Nucleus accumbens (tissue), 56 donors: ENCODE measurements around the gene TGFBR3L.
"Not testable (repeated sequence)": the region's sequence is repeated elsewhere in the genome, so short reads cannot be mapped to it uniquely, and the experiment has no call there.

ENCODE experiments used
- DNase-seq, 56 donors: peaks; one replicate each; lab custom pipeline; 2025; lab: John Stamatoyannopoulos, UW

The TGFBR3L gene

DNA sequence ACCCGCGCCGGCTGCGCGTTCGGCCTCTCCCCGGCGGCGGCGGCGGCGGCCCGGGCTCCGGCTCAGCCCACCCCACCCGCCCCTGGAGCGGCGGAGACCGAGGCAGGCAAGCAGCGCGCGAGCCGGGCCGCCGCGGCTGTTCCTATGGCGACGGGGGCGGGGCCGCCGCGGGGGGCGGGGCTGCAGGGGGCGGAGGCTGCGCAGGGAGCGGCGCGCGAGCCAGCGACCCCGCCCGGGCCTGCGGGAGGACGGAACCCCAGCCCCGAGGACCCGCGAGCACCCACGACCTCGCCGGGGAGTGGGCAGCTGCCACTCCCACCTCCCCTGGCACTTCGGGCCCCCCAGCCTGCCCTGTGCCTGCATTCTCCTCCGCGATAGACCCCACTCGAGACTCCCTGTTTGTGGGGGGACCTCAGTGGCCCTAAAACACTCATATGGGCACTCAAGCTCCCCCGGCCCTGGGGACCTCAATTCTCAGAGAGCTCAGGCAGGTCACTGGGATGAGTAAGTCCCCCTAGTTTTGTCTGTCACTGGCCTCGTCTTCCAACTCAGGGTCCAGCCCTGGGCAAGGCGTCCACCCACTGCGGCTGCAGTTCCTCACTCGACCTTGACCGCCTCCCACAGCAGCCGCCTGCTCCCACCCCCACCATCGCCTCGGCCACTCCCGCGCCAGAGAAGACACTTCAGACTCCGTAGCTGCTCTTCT is 11.5 kb downstream of the TGFBR3L start, which contains the start of gene CTXN1:
TSS of gene CTXN1 (minus strand) at position 115 of the 706 bp plus-strand sequence. CDS start 597 bp downstream, outside the sequence.
- peak in 42 of 56 donors; percentile 9 to 80 (median 42) for DNase-seq

DNA sequence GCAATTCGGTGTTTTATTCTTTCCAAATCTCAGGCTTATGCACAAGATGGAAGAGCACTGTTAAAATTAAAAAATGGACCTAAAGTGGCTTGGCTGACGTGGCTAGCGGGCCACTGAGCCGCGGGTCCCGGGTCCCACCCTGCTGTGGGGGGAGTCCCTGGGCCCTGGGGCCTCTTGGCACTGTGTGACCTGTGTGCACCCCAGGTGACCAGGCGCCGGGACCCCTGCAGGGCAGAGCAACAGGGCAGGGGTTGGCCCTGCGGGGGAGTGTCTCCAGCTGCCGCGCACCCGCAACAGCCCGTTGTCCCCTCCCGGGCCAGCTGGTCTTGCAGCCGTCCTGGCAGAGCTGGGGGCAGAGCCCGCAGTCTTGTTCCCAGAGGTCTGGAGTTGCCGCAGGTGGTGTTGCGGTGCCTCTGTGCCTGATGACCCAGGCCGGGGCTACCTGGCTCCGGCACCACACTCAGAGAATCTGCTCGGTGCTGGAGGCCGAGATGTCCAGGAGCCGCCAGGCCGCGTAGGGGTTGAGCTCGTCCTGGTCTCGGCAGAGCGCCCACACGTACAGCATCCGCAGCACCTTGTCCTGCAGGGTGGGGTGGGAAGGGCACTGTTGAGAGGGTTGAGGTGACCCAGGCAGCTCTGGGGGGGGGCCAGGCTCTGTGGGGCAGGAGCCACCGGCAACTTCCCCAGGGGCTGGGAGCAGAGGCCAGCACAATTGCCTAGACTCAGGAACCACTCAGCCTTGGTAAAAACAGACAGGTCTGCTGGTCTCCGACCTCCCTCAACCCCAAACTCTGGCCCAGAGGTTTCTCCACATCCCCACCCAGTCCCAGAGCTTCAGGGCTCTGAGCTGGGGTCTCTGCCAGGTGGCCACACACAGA is 12.3 kb downstream of the TGFBR3L start:
- no peak for DNase-seq

DNA sequence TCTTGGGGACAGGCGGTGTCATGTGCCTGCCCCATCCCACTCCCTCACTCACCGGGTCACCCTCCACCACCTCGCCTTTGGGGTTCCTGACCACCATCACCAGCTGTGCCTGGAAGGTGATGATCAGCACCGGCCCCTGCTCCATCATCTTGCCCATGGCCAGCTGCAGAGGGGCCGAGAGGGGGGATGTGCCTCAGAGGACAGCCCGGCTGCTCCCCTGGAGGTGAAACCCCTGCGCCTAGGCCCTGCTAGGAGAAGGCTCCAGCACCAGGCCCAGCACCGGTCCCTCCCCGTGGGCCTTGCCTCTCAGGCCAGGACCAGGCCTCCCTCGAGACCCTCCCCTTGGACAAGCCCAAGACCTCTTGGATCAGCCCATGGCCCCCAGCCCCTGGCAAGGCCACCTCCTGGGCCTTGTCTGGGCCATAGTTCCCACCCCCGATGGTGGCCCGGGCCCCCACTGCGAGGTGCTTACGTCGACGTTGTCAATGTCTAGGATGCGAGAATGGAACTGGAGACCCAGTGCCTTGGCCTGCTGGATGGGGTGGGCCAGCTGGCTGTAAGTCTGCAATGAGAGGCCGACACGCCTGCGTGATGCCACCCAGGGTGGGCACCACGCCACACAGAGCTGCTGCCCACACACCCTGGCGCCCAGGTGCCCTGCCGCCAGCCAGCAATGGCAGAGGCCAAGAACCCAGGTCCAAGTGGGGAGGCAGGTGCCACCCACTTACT is 13.1 kb downstream of the TGFBR3L start:
- no peak for DNase-seq

DNA sequence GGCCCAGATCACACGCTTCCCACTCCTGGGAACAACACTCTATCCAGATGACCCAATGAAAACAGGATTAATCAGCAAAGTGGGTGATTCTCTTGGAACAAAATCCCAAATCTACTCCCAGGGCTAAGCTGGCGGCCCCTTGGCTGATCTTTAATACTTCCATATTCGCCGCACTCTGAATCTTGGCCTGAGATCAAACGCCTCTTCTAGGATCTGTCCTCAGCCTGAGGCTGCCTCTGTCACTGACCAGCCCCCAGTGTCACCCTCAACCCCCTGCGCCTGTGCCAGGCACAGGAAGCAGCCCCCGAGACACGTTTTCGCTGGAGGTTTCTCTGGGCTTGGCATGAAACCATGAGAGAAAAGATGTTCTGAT is 13.7 kb downstream of the TGFBR3L start:
- no peak for DNase-seq

DNA sequence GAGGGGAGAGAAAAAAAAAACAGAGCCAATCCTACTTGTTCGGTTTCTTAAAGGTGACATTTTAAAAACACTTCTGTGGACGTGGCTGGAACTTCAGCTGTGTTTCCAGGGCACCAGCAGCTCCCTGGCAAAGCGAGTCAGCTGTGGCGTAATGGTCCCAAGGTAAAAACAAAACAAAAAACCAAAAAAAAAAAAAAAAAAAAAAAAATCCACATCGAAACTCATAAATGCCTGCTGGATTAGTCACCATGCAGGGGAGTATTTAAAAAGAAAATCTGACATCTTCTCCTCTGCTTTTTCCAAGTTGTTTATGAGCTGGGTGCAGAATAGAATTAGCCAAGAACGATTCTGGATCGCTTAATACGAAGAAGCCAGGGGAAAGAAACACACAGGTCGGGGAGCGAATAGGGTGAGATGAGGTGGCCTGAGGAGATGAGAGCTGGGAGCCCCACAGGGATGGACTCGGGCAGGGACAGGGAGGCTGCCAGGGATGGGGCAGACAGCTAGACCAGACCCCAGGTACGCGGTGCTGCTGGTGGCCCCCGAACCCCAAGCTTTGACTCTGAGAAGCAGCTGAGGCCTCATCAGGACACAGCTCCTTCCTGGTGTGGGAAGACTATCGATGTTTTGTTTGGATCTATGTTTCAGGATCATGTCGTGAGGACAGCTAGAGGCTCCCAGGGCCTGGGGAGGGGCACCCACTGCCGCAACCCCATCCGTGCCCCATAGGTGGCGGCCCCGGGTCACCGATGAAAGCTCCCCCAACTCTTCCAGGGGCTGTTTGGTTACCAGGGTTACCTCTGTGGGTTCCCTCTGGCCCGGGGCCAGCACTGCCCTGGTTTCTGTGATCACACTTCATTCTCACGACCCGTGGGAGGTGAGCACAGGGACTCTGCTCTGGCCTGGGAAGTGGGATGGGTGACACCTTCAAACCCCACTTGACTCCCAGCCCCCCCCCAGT is 14.4 kb downstream of the TGFBR3L start:
- peak in 10 of 56 donors; percentile 8 to 40 (median 23) for DNase-seq

DNA sequence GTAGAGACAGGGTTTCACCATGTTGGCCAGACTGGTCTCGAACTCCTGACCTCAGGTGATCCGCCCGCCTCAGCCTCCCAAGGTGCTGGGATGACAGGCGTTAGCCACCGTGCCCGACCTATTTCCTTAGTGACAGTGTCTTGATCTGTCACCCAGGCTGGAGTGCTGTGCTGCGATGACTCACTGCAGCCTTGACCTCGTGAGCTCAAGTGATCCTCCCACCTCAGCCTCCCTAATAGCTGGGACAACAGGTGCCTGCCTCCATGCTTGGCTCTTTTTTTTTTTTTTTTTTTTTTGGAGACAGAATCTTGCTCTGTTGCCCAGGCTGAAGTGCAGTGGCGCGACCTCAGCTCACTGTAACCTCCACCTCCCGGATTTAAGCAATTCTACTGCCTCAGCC is 15.4 kb downstream of the TGFBR3L start:
- not testable (repeated sequence) for DNase-seq

DNA sequence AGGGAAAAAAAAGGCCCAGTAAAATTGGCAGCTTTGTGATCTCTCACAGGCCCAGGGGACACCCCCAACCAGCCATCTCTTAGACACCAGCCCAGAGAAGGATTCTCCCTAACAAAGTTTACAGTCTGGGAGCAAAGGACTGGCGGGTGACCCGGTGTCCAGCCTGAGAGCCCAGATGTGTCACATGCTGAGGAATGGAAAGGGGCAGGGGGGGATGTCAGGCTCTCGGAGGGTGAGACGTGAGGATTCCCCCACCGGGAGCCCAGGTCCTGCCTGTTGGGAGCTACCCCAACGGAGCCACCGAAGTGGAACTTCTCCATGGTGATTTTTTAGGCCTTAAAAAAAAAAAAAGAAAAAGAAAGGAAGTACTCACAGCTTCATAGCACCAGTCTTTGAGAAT is 16.1 kb downstream of the TGFBR3L start:
- DNase-seq = peak in 1 of 56 donors; percentile 29

DNA sequence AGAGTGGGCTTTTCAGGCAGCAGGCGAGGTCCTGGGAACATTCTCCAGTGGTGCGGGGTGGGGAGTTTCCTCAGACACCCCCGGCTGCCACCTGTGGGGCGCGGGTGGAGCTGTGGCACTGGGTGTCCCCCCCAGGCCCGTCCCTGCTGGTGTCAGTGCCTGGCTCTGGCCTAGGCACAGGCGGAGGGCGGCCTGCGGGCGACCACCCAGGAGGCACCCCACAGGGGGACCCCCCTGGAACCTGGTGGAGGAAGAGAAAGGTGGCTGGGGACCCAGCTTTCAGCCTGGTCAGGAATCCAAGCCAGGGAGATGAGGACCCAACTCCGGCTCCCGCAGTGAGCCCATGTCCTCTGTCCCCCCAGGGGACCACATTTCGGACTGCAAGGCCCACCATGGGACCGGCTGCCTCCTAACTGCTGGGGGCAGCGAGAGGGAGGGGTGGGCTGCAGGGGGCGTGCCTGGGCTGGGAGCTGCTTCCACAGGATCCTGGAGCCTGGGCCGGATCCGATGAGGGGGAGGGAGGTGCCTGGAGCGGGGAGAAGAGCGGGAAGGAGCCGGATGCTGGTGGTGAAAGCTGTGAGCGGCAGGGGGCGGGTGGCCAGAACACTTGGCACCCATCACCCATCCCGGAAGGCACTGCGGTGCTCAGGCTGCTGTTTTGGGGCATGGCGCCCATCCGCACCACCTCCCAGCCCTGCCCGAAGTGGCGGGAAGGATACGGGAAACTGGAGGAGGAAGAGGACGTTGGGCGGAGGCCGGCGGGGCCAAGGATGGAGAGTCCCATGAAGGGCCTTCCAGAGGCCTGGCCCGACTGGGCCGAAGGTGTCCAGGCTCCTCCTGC is 16.8 kb downstream of the TGFBR3L start:
- DNase-seq = peak in 6 of 56 donors; percentile 5 to 30 (median 25)

DNA sequence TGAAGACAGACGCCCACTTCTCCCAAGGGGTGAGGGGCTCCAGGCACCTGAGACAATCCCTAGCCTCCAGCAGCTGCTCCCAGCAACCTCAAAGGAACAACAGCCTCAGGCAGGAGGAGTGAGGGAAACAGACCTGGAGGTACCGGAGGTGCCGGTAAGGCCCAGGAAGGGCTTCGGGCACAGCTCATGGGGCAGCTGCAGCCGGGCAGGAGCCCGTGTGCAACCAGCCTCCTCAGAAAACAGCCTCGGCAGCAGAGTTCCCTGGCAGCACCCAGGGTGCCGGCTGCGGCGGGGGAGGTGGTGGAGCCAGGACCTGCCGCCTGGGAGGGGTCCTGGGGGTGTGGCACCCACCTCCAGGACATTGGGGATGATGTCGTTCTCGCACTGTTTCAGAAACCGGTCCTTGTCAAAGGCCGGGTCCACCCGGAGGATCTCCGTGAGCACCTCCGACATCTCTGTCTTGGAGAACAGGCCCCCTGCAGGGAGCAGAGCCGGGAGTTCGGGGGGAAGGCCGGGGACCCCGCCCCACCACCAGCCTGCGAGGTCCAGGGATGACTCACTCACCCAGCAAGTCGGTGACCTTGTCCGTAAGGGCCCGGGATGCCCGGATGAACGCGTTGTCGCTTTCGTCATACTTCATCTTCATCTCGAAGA is 17.8 kb downstream of the TGFBR3L start:
- DNase-seq = no peak

DNA sequence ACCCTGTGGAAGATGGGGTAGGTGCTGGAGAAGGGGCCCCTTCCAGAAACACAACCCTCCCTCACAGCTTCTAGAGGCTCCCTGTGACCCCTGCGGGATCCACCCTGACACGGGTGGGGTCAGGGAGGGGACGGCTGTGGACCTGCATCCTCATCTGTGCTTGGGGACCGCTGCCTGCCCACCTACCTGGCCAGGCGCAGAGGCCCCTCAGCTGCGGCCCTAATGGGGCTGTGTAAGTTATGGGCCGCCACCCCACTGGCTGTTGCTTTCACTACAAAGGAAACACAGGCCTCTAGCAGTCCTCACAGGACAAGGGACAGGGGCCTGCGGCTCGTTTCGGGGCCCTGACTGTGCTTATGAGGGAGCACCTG is 18.3 kb downstream of the TGFBR3L start:
- no peak for DNase-seq

DNA sequence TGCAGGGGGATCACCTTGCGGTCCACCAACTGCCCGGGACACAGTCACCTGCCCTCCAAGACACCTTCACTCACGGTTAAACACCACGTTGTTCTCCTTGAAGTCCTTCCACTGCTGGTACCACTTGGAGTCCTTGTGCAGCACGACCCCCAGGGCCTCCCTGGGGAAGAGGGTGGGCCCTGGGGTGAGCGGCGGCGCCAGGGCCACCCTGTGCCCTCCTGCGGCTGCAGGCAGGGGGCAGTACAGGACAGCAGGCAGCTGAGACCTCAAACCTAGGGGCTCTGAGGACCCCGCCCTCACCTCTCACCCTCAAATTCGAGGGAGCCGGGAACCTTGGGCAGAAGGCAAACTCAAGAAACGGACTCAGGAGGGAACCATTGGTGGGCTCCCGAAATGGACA is 18.8 kb downstream of the TGFBR3L start:
- no peak for DNase-seq

DNA sequence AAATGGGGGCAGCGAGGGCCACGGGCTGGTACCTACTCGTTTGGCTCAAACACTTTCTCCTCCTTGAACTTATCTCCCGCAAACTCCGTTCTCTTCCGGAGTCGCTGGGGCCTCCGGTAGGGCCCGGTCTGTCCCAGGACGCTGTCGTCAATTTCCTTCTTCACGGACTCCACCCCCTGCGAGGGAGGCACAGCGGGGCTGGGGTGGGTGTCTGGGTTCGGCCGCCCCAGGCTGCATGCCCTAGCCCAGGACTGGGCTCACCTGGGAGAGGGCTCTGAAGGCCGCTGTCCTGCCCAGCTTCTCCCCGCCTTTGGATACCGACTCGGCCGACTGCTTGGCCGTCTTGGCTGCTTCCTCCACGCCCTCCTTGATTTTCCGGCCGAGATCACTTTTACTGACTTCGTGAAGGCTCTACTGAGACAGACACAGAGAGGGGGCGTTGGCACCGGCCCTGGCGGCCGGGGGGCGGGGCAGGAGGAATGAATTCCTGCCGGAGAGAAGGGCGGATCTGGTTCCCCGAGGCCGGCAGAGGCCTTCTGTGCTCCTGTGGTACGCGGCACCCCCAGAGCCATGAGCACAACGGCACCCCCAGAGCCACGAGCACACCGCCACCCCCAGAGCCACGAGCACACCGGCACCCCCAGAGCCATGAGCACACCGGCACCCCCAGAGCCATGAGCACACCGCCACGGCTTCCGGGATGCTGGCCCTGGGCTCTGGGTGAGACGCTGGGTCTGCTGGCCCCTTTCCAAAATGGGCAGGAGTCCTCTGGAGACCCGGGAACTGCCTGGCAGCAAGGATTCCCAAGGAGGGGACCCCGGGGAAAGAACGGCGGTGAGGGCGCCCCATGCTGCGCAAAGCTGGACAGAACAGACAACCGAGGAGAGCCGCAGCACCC is 19.4 kb downstream of the TGFBR3L start:
- DNase-seq = no peak

DNA sequence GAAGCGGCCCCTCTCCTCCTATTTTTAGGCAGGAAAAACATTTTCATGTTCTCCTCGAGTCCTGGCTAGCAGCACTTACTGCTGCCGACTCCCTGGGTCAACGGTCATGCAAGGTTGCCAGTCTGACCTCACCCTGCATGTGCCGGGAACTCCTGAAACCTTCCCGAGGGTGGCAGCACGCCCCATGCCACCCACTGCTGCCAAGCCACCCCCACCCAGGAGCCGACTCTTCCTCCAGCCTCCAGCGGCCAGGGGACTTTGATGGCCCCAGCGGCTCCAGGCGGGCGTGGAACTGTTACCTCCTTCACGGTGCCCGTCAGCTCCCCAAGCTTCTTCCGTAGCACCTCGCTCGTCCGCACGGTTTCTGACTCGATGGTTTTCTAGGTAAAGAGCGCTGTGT is 20.1 kb downstream of the TGFBR3L start:
- DNase-seq = no peak

DNA sequence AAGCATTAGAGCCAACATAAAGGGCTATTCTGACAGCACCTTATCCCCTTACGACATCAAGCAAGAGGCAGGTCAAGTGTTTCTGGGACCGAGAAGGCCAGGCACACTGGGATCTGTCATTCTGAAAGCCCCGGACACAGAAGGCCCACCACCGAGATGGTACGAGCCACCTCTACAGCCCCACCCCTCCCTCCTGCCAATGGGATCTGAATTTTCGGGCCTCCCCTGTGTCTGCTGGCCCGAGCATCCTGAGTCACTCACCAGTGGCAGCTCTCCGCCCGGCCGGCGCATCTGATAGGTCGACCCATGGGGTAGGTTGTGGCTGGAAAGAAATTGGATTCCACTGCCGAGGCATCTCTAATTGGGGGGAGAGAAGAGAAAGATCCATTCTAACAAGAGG is 26.2 kb downstream of the TGFBR3L start:
- no peak for DNase-seq

DNA sequence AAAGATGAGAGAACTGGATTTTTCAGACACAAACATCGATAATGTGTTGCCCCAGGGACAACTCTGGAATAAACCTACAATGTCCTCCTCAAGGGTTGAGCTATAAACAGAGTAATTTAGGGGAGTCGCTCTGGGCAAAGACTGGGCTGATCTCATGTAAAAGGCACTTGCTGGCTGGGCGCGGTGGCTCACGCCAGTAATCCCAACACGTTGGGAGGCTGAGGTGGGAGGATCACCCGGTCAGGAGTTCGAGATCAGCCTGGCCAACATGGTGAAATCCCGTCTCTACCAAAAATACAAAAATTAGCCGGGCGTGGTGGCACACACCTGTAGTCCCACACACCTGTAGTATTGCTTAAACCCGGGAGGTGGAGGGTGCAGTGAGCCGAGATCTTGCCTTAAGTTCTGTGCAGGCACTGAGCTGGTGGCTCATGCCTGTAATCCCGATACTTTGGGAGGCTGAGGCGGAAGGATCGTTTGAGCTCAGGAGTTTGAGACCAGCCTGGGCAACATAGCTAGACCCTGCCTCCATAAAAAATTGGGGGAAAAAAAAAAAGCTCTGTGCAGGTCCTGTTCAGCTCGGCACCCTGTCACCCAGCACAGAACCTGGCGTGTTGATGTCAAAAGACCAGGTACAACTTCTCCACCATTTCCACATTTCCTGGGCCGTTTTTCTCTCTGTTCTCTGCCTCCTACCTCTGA is 27.4 kb downstream of the TGFBR3L start:
- DNase-seq = no peak

DNA sequence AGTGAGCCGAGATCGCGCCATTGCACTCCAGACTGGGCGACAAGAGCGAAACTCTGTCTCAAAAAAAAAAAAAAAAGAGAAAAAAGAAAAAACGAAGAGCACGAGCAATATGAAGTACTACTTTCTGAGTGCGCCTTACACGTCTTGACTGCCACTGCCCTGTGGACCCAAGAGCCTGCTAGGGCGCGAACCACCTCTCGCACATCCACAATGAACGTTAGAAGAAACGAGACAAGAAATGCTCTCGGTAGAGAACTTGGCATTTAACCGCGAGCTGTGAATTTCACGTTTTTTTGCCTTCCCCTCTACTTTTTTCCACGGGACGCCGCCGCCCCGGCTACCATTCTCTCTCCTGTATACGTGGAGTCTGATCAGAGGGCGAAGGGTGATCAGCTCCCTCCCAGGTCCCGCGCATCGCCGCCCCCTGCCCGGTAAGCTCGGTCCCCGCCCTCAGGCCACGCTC is 28.4 kb downstream of the TGFBR3L start:
- no peak for DNase-seq
